Gastrocnemius medialis (tissue), 4 donors: ENCODE data around the gene CRYBG1. TPM values are rescaled to one million over a fixed set of nuclear protein-coding genes. Genes with fewer than 3 reads are reported as not detected.

Source experiments
- ATAC-seq, 2 donors: fragments of 150-250 bp; one replicate each; pipeline ENCODE4 v1.9.1; 2016
- DNase-seq, 2 donors: peaks; one replicate each; pipeline ENCODE4 v3.0.0-alpha.2; 2019
- H3K27ac ChIP-seq, 4 donors: fragments of 200-600 bp; sonication (generic); 1 replicate in 1 of 4; 2 replicates in 3 of 4; pipeline ENCODE4 v1.5.1; 2016 to 2018; ENCODE audit warnings: mild to moderate bottlenecking in 2 of 4, moderate library complexity in 1 of 4
- H3K27me3 ChIP-seq, 3 donors: fragments of 200-600 bp; sonication (generic) in 2 of 3; 1 replicate in 1 of 3; 2 replicates in 2 of 3; pipeline versions ENCODE4 v1.5.1 to v1.6.0; 2016 to 2019; ENCODE audit warnings: mild to moderate bottlenecking in 1 of 3, moderate library complexity in 1 of 3
- H3K36me3 ChIP-seq, 2 donors: fragments of 200-600 bp; sonication (generic) in 1 of 2; one replicate each; pipeline ENCODE4 v1.5.1; 2017 to 2018
- H3K4me1 ChIP-seq, 2 donors: fragments of 200-600 bp; sonication (generic) in 1 of 2; one replicate each; pipeline ENCODE4 v1.5.1; 2016 to 2017; ENCODE audit warnings: mild to moderate bottlenecking in 2 of 2
- H3K4me3 ChIP-seq, 4 donors: fragments of 200-600 bp; sonication (generic) in 3 of 4; 1 replicate in 1 of 4; 2 replicates in 3 of 4; pipeline ENCODE4 v1.5.1; 2016 to 2019; ENCODE audit warnings: mild to moderate bottlenecking in 2 of 4
- H3K9me3 ChIP-seq, 3 donors: fragments of 200-600 bp; sonication (generic) in 2 of 3; 1 replicate in 1 of 3; 2 replicates in 2 of 3; pipeline ENCODE4 v1.5.1; 2016 to 2019
- CTCF ChIP-seq, 5 experiments: fragments of 450-650 bp in 3 of 5; fragments of 200-600 bp in 2 of 5; sonication (generic) in 2 of 5; IDR thresholded peaks in 4 of 5; conservative IDR thresholded peaks in 1 of 5; 1 replicate in 4 of 5; 2 replicates in 1 of 5; pipeline ENCODE4 v1.5.1; 2016 to 2019; ENCODE audit warnings: antibody characterized with exemption in 5 of 5, mild to moderate bottlenecking in 3 of 5, moderate library complexity in 3 of 5
- POLR2A ChIP-seq, 2 donors: fragments of 450-650 bp; IDR thresholded peaks; one replicate each; pipeline ENCODE4 v1.6.1; 2017; ENCODE audit warnings: antibody characterized with exemption in 2 of 2, mild to moderate bottlenecking in 2 of 2, moderate library complexity in 2 of 2
- in situ Hi-C, 4 donors: fragments of 200-750 bp; cut with MboI; loops; one replicate each; pipeline versions ENCODE4 v1.15.0 to v1.8.0; 2017; ENCODE audit warnings: low sequenced_read_pairs in 4 of 4
- intact Hi-C: fragments of 100-400 bp; cut with DNase I; formaldehyde crosslinking; loops from one replicate; pipeline ENCODE4 v1.15.1; 2023; ENCODE audit warnings: low total_unique reads
- total RNA-seq, 4 donors: library from RNA; depleted of rRNA; stranded (reverse); fragments of >200 nt; gene quantifications; one replicate each; pipeline versions ENCODE4 v1.1.0 to v1.2.3, GENCODE V29; 2016

Gene CRYBG1
- total RNA-seq, 4 donors from 2014 or later = 0.98 to 1.5 (median 1.1) TPM

- TF ChIP-seq POLR2A (IDR thresholded peaks at IDR 0.05) (no peak), CTCF (IDR thresholded peaks at IDR 0.05 in 4 of 5, conservative IDR thresholded peaks at IDR 0.05 in 1 of 5) (no peak)
- no peak overlapping the region for H3K27ac ChIP-seq
- H3K4me3 ChIP-seq = no peak overlapping the region
- DNase-seq (no peak), ATAC-seq (no peak)
- H3K9me3 ChIP-seq = no peaks in the 10 kb centered on the region
- H3K27me3 ChIP-seq = peaks cover 0 to 2% (median 0%) of the 10 kb centered on the region in 3 donors
- H3K4me1 ChIP-seq = no peaks in the 10 kb centered on the region
- in situ Hi-C loops (loop anchor here in 1 of 4 donors (25.0 kb wide), 1 partner anchor 553 kb away; no protein-coding TSS in a partner anchor), intact Hi-C loops (no loop called here)
- no peaks in the 10 kb centered on the region for H3K36me3 ChIP-seq
Measured at GRCh38 chr6:106434530-106434929, 74.0 kb downstream of the CRYBG1 start.

GRCh38 chr6:106439459-106439858 lies 78.9 kb downstream of the CRYBG1 start:
- Histone ChIP-seq H3K4me1 (no peaks in the 10 kb centered on the region), H3K27ac (no peak overlapping the region), H3K27me3 (peaks cover 4 to 26% (median 7%) of the 10 kb centered on the region in 3 donors), H3K36me3 (no peaks in the 10 kb centered on the region), H3K4me3 (no peak overlapping the region), H3K9me3 (no peaks in the 10 kb centered on the region)
- TF ChIP-seq CTCF (IDR thresholded peaks at IDR 0.05 in 4 of 5, conservative IDR thresholded peaks at IDR 0.05 in 1 of 5) = no peak
- TF ChIP-seq POLR2A (IDR thresholded peaks at IDR 0.05) = no peak
- intact Hi-C loops (no loop called here), in situ Hi-C loops (loop anchor here in 1 of 4 donors (25.0 kb wide), 1 partner anchor 548 kb away; no protein-coding TSS in a partner anchor)
- ATAC-seq = no peak
- DNase-seq = no peak

GRCh38 chr6:106440546-106440945 lies 80.0 kb downstream of the CRYBG1 start:
- no peak overlapping the region for H3K4me3 ChIP-seq
- H3K27ac ChIP-seq = no peak overlapping the region
- H3K27me3 ChIP-seq = peaks cover 4 to 26% (median 7%) of the 10 kb centered on the region in 3 donors
- no peaks in the 10 kb centered on the region for H3K9me3 ChIP-seq
- no peaks in the 10 kb centered on the region for H3K36me3 ChIP-seq
- H3K4me1 ChIP-seq = no peaks in the 10 kb centered on the region
- no peak for DNase-seq
- in situ Hi-C loops (loop anchor here in 3 of 4 donors (5.0 to 25.0 kb wide), 3 partner anchors 127 to 547 kb away; no protein-coding TSS in a partner anchor), intact Hi-C loops (no loop called here)
- no peak for ATAC-seq
- TF ChIP-seq CTCF (IDR thresholded peaks at IDR 0.05 in 4 of 5, conservative IDR thresholded peaks at IDR 0.05 in 1 of 5) (no peak), POLR2A (IDR thresholded peaks at IDR 0.05) (no peak)

- Histone ChIP-seq H3K27ac (no peak overlapping the region), H3K4me1 (no peaks in the 10 kb centered on the region), H3K36me3 (no peaks in the 10 kb centered on the region), H3K4me3 (no peak overlapping the region), H3K9me3 (no peaks in the 10 kb centered on the region), H3K27me3 (peaks cover 4 to 26% (median 7%) of the 10 kb centered on the region in 3 donors)
- in situ Hi-C loops (loop anchor here in 3 of 4 donors (5.0 to 25.0 kb wide), 3 partner anchors 125 to 545 kb away; no protein-coding TSS in a partner anchor), intact Hi-C loops (no loop called here)
- TF ChIP-seq CTCF (IDR thresholded peaks at IDR 0.05 in 4 of 5, conservative IDR thresholded peaks at IDR 0.05 in 1 of 5) = no peak
- TF ChIP-seq POLR2A (IDR thresholded peaks at IDR 0.05) = no peak
- DNase-seq (no peak), ATAC-seq (no peak)
Measured at GRCh38 chr6:106442395-106442794, 81.9 kb downstream of the CRYBG1 start.
